CD14-positive monocyte (primary cell): Measurements from ENCODE around the gene GLI1. TPM values are rescaled to one million over a fixed set of nuclear protein-coding genes. Genes with fewer than 3 reads are reported as not detected.

Experiments used
- DNase-seq, 3 donors: peaks; one replicate each; pipeline ENCODE4 v3.0.0-alpha.2; 2011 to 2022
- H2AFZ ChIP-seq: 2 replicates; pipeline ENCODE4 v1.6.0; 2012; ENCODE audit warnings: mild to moderate bottlenecking, low read depth, low read length, inconsistent platforms; ENCODE audit not compliant: insufficient read depth, poor library complexity, severe bottlenecking
- H3K27ac ChIP-seq, 2 donors: 1 replicate in 1 of 2; 2 replicates in 1 of 2; pipeline ENCODE4 v1.5.1; 2012 to 2013; ENCODE audit warnings: low read length in 2 of 2, control low read depth in 1 of 2, inconsistent platforms in 1 of 2, low read depth in 1 of 2, mild to moderate bottlenecking in 1 of 2
- H3K27me3 ChIP-seq, 2 donors: one replicate each; pipeline versions ENCODE4 v1.6.0 to v1.6.1; 2011 to 2013; ENCODE audit warnings: low read length in 2 of 2; ENCODE audit not compliant: control insufficient read depth in 2 of 2, insufficient read depth in 2 of 2
- H3K36me3 ChIP-seq, 2 donors: replicated peaks in 1 of 2; 1 replicate in 1 of 2; 2 replicates in 1 of 2; pipeline versions ENCODE4 v1.5.1 to v1.6.1; 2012 to 2013; ENCODE audit warnings: low read length in 2 of 2, control low read depth in 1 of 2, inconsistent platforms in 1 of 2, mild to moderate bottlenecking in 1 of 2; ENCODE audit not compliant: insufficient read depth in 2 of 2, control insufficient read depth in 1 of 2
- H3K4me1 ChIP-seq, 2 donors: 1 replicate in 1 of 2; 2 replicates in 1 of 2; pipeline versions ENCODE4 v1.5.1 to v1.6.1; 2012 to 2013; ENCODE audit warnings: low read length in 2 of 2, control low read depth in 1 of 2, inconsistent platforms in 1 of 2, mild to moderate bottlenecking in 1 of 2, moderate library complexity in 1 of 2; ENCODE audit not compliant: insufficient read depth in 2 of 2, control insufficient read depth in 1 of 2
- H3K4me2 ChIP-seq: replicated peaks from 2 replicates; pipeline ENCODE3; 2012; ENCODE audit warnings: low read length, moderate library complexity, mild to moderate bottlenecking; ENCODE audit not compliant: poor library complexity, severe bottlenecking; ENCODE audit errors: extremely low read depth
- H3K4me3 ChIP-seq, 3 experiments: fragments of 200-600 bp in 1 of 3; sonication (generic) in 1 of 3; replicated peaks in 1 of 3; 1 replicate in 2 of 3; 2 replicates in 1 of 3; pipeline ENCODE4 v1.5.1; 2011 to 2013; ENCODE audit warnings: low read length in 3 of 3, mild to moderate bottlenecking in 3 of 3, control low read depth in 2 of 3, low read depth in 2 of 3, inconsistent platforms in 1 of 3, moderate library complexity in 1 of 3
- H3K79me2 ChIP-seq: 2 replicates; pipeline ENCODE4 v1.6.0; 2012; ENCODE audit warnings: mild to moderate bottlenecking, control low read depth, inconsistent platforms, low read length, moderate library complexity; ENCODE audit not compliant: insufficient read depth
- H3K9ac ChIP-seq: 2 replicates; pipeline ENCODE4 v1.6.0; 2017; ENCODE audit warnings: low read length, mild to moderate bottlenecking; ENCODE audit not compliant: insufficient read depth, poor library complexity, severe bottlenecking
- H3K9me3 ChIP-seq, 2 donors: replicated peaks in 1 of 2; 1 replicate in 1 of 2; 2 replicates in 1 of 2; pipeline versions ENCODE4 v1.5.1 to v1.6.1; 2012 to 2013; ENCODE audit warnings: low read length in 2 of 2, control low read depth in 1 of 2; ENCODE audit not compliant: control insufficient read depth in 1 of 2, insufficient read depth in 1 of 2
- H4K20me1 ChIP-seq: 2 replicates; pipeline ENCODE4 v1.6.0; 2012; ENCODE audit warnings: mild to moderate bottlenecking, low read length, control low read depth, moderate library complexity; ENCODE audit not compliant: insufficient read depth
- H3K27ac Mint-ChIP-seq, 7 donors: one replicate each; pipeline ENCODE4 v1.8.0; 2020; ENCODE audit warnings: mild to moderate bottlenecking in 7 of 7, mixed read lengths in 7 of 7, moderate library complexity in 6 of 7, inconsistent platforms in 2 of 7
- H3K27me3 Mint-ChIP-seq, 3 donors: one replicate each; pipeline ENCODE4 v1.8.0; 2021 to 2022; ENCODE audit warnings: low read depth in 3 of 3, mild to moderate bottlenecking in 3 of 3, mixed read lengths in 3 of 3, moderate library complexity in 3 of 3, inconsistent platforms in 1 of 3
- H3K36me3 Mint-ChIP-seq, 2 donors: one replicate each; pipeline ENCODE4 v1.8.0; 2020; ENCODE audit warnings: mixed read lengths in 2 of 2, inconsistent platforms in 1 of 2, mild to moderate bottlenecking in 1 of 2
- H3K4me1 Mint-ChIP-seq: one replicate; pipeline ENCODE4 v1.8.0; 2020; ENCODE audit warnings: mild to moderate bottlenecking, mixed read lengths
- H3K4me3 Mint-ChIP-seq, 2 donors: one replicate each; pipeline ENCODE4 v1.8.0; 2020; ENCODE audit warnings: mild to moderate bottlenecking in 2 of 2, mixed read lengths in 2 of 2, moderate library complexity in 1 of 2
- H3K9me3 Mint-ChIP-seq, 7 donors: one replicate each; pipeline ENCODE4 v1.8.0; 2020 to 2022; ENCODE audit warnings: mixed read lengths in 7 of 7, mild to moderate bottlenecking in 6 of 7, moderate library complexity in 6 of 7, inconsistent platforms in 2 of 7
- WGBS: methylation state at CpG from one replicate; pipeline ENCODE4 v1.1.5; 2013; ENCODE audit warnings: missing lambda C conversion rate; ENCODE audit not compliant: insufficient coverage; 5-methylcytosine and 5-hydroxymethylcytosine counted together
- intact Hi-C, 2 donors: fragments of 100-400 bp; cut with micrococcal nuclease; formaldehyde crosslinking; loops; one replicate each; pipeline versions ENCODE4 v1.15.0 to v1.15.1; 2023
- polyA plus RNA-seq, 3 donors: library from polyadenylated mRNA; depleted of rRNA in 1 of 3; unstranded in 2 of 3; stranded (reverse) in 1 of 3; fragments of 300-500 nt in 2 of 3; fragments of >200 nt in 1 of 3; fragmentation: Illumina TruSeq in 2 of 3; gene quantifications; 1 replicate in 2 of 3; 2 replicates in 1 of 3; pipeline ENCODE4 v1.2.3, GENCODE V29; 2012 to 2021
- TF ChIP-seq, protein P1 (sequence below): fragments of 200-600 bp; IDR thresholded peaks from one replicate; pipeline ENCODE4 v1.8.0; 2022; ENCODE audit warnings: antibody characterized with exemption, mild to moderate bottlenecking

Gene GLI1
- polyA plus RNA-seq, 3 donors, result 0.05 TPM; not detected in 2

DNA sequence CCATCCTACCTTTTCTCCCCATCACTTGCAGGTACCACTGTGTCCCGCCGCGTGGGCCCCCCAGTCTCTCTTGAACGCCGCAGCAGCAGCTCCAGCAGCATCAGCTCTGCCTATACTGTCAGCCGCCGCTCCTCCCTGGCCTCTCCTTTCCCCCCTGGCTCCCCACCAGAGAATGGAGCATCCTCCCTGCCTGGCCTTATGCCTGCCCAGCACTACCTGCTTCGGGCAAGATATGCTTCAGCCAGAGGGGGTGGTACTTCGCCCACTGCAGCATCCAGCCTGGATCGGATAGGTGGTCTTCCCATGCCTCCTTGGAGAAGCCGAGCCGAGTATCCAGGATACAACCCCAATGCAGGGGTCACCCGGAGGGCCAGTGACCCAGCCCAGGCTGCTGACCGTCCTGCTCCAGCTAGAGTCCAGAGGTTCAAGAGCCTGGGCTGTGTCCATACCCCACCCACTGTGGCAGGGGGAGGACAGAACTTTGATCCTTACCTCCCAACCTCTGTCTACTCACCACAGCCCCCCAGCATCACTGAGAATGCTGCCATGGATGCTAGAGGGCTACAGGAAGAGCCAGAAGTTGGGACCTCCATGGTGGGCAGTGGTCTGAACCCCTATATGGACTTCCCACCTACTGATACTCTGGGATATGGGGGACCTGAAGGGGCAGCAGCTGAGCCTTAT is 10.8 kb downstream of the GLI1 start:
- WGBS, result 99% methylated on average over 13 of the region's 14 CpGs
- Mint-ChIP-seq H3K36me3 (peaks cover 65 to 82% of the 10 kb centered on the region in 2 donors), H3K9me3 (peaks cover 0 to 4% (median 0%) of the 10 kb centered on the region in 7 donors), H3K27ac (peak overlapping the region in 3 of 7 donors; percentile 41 to 74 (median 58)), H3K4me3 (no peak overlapping the region), H3K4me1 (peaks cover 56% of the 10 kb centered on the region), H3K27me3 (peaks cover 2 to 5% (median 3%) of the 10 kb centered on the region in 3 donors)
- H3K4me3 ChIP-seq, result no peak overlapping the region
- no peak overlapping the region for H2AFZ ChIP-seq
- no peaks in the 10 kb centered on the region for H3K27me3 ChIP-seq
- peaks cover 60 to 83% of the 10 kb centered on the region in 2 donors for H3K36me3 ChIP-seq
- H3K9ac ChIP-seq, result no peak overlapping the region
- peaks cover 40 to 59% of the 10 kb centered on the region in 2 donors for H3K4me1 ChIP-seq
- intact Hi-C loops, result loop anchor here in 1 of 2 donors (10.0 kb wide), 2 partner anchors 74 to 154 kb away; partner anchors contain the start of gene DCTN2
- DNase-seq, result no peak
- H3K9me3 ChIP-seq, result no peaks in the 10 kb centered on the region
- TF ChIP-seq, protein P1, sequence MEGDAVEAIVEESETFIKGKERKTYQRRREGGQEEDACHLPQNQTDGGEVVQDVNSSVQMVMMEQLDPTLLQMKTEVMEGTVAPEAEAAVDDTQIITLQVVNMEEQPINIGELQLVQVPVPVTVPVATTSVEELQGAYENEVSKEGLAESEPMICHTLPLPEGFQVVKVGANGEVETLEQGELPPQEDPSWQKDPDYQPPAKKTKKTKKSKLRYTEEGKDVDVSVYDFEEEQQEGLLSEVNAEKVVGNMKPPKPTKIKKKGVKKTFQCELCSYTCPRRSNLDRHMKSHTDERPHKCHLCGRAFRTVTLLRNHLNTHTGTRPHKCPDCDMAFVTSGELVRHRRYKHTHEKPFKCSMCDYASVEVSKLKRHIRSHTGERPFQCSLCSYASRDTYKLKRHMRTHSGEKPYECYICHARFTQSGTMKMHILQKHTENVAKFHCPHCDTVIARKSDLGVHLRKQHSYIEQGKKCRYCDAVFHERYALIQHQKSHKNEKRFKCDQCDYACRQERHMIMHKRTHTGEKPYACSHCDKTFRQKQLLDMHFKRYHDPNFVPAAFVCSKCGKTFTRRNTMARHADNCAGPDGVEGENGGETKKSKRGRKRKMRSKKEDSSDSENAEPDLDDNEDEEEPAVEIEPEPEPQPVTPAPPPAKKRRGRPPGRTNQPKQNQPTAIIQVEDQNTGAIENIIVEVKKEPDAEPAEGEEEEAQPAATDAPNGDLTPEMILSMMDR, result no peak
- H3K79me2 ChIP-seq, result peaks cover 34% of the 10 kb centered on the region
- H4K20me1 ChIP-seq, result peaks cover 93% of the 10 kb centered on the region
- peak overlapping the region in 1 of 2 donors; percentile 61 for H3K27ac ChIP-seq
- no peak overlapping the region for H3K4me2 ChIP-seq

DNA sequence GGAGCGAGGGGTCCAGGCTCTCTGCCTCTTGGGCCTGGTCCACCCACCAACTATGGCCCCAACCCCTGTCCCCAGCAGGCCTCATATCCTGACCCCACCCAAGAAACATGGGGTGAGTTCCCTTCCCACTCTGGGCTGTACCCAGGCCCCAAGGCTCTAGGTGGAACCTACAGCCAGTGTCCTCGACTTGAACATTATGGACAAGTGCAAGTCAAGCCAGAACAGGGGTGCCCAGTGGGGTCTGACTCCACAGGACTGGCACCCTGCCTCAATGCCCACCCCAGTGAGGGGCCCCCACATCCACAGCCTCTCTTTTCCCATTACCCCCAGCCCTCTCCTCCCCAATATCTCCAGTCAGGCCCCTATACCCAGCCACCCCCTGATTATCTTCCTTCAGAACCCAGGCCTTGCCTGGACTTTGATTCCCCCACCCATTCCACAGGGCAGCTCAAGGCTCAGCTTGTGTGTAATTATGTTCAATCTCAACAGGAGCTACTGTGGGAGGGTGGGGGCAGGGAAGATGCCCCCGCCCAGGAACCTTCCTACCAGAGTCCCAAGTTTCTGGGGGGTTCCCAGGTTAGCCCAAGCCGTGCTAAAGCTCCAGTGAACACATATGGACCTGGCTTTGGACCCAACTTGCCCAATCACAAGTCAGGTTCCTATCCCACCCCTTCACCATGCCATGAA is 11.5 kb downstream of the GLI1 start:
- WGBS, result 100% methylated on average over 1 of the region's 4 CpGs

More for the DNA sequence above, 11.5 kb downstream of the GLI1 start:
- H3K27me3 Mint-ChIP-seq, result peaks cover 0 to 3% (median 2%) of the 10 kb centered on the region in 3 donors
- Histone ChIP-seq H3K36me3 (peaks cover 60 to 85% of the 10 kb centered on the region in 2 donors), H2AFZ (no peak overlapping the region), H3K27ac (peak overlapping the region in 1 of 2 donors; percentile 61), H3K9ac (peak overlapping the region; percentile 8), H4K20me1 (peaks cover 93% of the 10 kb centered on the region), H3K27me3 (no peaks in the 10 kb centered on the region), H3K4me3 (no peak overlapping the region), H3K79me2 (peaks cover 41% of the 10 kb centered on the region), H3K9me3 (no peaks in the 10 kb centered on the region), H3K4me1 (peaks cover 42 to 59% of the 10 kb centered on the region in 2 donors), H3K4me2 (no peak overlapping the region)
- H3K4me1 Mint-ChIP-seq, result peaks cover 54% of the 10 kb centered on the region
- H3K9me3 Mint-ChIP-seq, result peaks cover 0 to 4% (median 0%) of the 10 kb centered on the region in 7 donors
- peak overlapping the region in 5 of 7 donors; percentile 35 to 79 (median 68) for H3K27ac Mint-ChIP-seq
- TF ChIP-seq, protein P1, result no peak
- no peak for DNase-seq
- peaks cover 65 to 85% of the 10 kb centered on the region in 2 donors for H3K36me3 Mint-ChIP-seq
- no peak overlapping the region for H3K4me3 Mint-ChIP-seq
- intact Hi-C loops, result loop anchor here in 1 of 2 donors (10.0 kb wide), 2 partner anchors 74 to 154 kb away; partner anchors contain the start of gene DCTN2
